Measurements from ENCODE around the gene UCN. TPM values are rescaled to one million over a fixed set of nuclear protein-coding genes. Genes with fewer than 3 reads are reported as not detected.
"Not testable (repeated sequence)": the region's sequence is repeated elsewhere in the genome, so short reads cannot be mapped to it uniquely, and the experiment has no call there.

The UCN gene
- total and polyA plus RNA-seq, 4 donors, result 0.34 to 2.0 (median 1.4) TPM

DNA sequence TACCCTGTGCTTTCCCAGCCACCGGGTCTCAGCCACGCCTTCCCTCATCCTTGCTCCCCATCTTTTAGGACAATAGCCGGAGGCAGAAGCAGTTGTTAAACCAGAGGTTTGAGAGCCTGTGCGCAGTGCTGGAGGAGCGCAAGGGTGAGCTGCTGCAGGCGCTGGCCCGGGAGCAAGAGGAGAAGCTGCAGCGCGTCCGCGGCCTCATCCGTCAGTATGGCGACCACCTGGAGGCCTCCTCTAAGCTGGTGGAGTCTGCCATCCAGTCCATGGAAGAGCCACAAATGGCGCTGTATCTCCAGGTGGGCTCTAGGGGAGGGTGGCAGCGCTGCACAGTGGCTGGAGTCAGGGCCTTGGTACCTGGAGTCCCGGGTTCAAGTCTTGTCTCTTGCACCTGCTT, 2.7 kb downstream of the UCN start:
- H3K9ac ChIP-seq (ENCODE audit: insufficient read depth in 1 of 2, low read length in 2 of 2), result no peak overlapping the region
- H3K4me3 ChIP-seq, result no peak overlapping the region
- peaks cover 0 to 11% (median 0%) of the 10 kb centered on the region in 4 donors for H3K9me3 ChIP-seq (ENCODE audit: control insufficient read depth in 4 of 4, insufficient read depth in 3 of 4, low read length in 3 of 4)
- ATAC-seq (ENCODE audit: insufficient read depth, low FRiP score) (no peak), DNase-seq (no peak)
- no peak overlapping the region for H3K27ac ChIP-seq (ENCODE audit: low read depth in 1 of 2, low read length in 1 of 2)
- H3K27me3 ChIP-seq (ENCODE audit: control insufficient read depth in 3 of 3, insufficient read depth in 3 of 3, low read length in 2 of 3), result peaks cover 0 to 44% (median 34%) of the 10 kb centered on the region in 3 donors
- 90 to 93% methylated on average over 16 of the region's 16 CpGs for whole genome bisulfite sequencing, 2 donors
- TF ChIP-seq, protein P1, sequence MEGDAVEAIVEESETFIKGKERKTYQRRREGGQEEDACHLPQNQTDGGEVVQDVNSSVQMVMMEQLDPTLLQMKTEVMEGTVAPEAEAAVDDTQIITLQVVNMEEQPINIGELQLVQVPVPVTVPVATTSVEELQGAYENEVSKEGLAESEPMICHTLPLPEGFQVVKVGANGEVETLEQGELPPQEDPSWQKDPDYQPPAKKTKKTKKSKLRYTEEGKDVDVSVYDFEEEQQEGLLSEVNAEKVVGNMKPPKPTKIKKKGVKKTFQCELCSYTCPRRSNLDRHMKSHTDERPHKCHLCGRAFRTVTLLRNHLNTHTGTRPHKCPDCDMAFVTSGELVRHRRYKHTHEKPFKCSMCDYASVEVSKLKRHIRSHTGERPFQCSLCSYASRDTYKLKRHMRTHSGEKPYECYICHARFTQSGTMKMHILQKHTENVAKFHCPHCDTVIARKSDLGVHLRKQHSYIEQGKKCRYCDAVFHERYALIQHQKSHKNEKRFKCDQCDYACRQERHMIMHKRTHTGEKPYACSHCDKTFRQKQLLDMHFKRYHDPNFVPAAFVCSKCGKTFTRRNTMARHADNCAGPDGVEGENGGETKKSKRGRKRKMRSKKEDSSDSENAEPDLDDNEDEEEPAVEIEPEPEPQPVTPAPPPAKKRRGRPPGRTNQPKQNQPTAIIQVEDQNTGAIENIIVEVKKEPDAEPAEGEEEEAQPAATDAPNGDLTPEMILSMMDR (IDR thresholded peaks at IDR 0.05; ENCODE audit: control extremely low read depth, extremely low read depth), result no peak
- peaks cover 0 to 20% (median 0%) of the 10 kb centered on the region in 5 donors for H3K4me1 ChIP-seq (ENCODE audit: control insufficient read depth in 5 of 5, insufficient read depth in 5 of 5, low read length in 5 of 5)
- H3K36me3 ChIP-seq (ENCODE audit: control insufficient read depth in 4 of 4, insufficient read depth in 4 of 4, low read length in 4 of 4), result peaks cover 0 to 10% (median 2%) of the 10 kb centered on the region in 4 donors

DNA sequence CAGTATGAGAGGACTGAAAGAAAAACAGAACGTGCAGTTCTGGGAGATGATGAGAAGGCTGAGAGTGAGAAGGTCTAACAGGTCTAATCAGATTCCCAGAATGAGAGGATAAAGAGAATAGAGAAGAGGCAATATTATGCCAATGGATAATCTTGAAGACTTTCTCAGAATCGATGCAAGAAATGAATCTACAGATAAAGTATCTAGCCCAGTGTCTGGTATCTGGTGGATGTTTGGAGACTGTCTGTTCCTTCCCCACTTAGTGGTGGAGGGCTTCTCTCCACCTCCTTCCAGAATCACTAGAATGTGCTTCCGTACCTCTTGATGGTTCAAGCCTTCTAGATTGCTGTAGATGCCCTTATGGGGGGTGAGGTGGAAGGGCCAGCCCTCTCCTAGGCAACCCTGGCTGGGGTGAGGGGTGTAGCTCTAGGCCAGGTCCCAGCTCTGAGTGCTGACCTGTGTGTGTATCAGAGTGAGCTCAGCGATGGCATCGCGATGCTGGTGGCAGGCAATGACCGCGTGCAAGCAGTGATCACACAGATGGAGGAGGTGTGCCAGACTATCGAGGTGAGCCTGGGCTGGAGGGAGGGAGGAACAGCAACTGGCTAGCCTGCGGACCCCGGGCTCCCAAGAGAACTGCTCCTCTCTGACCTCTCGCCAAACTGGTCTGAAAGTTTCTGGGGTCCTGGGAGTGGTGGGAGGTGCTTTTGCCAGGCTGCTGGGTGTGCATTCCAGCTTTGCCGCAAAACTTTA, 3.6 kb downstream of the UCN start:
- H3K27me3 ChIP-seq (ENCODE audit: control insufficient read depth in 3 of 3, insufficient read depth in 3 of 3, low read length in 2 of 3), result peaks cover 0 to 44% (median 34%) of the 10 kb centered on the region in 3 donors
- peaks cover 0 to 20% (median 0%) of the 10 kb centered on the region in 5 donors for H3K4me1 ChIP-seq (ENCODE audit: control insufficient read depth in 5 of 5, insufficient read depth in 5 of 5, low read length in 5 of 5)
- no peak overlapping the region for H3K9ac ChIP-seq (ENCODE audit: insufficient read depth in 1 of 2, low read length in 2 of 2)
- no peak for ATAC-seq (ENCODE audit: insufficient read depth, low FRiP score)
- no peak overlapping the region for H3K4me3 ChIP-seq
- H3K36me3 ChIP-seq (ENCODE audit: control insufficient read depth in 4 of 4, insufficient read depth in 4 of 4, low read length in 4 of 4), result peaks cover 0 to 7% (median 1%) of the 10 kb centered on the region in 4 donors
- no peak overlapping the region for H3K27ac ChIP-seq (ENCODE audit: low read depth in 1 of 2, low read length in 1 of 2)
- 89 to 91% methylated on average over 13 of the region's 13 CpGs for WGBS, 2 donors
- TF ChIP-seq, protein P1 (IDR thresholded peaks at IDR 0.05; ENCODE audit: control extremely low read depth, extremely low read depth), result no peak
- no peak for DNase-seq
- peaks cover 0 to 11% (median 0%) of the 10 kb centered on the region in 4 donors for H3K9me3 ChIP-seq (ENCODE audit: control insufficient read depth in 4 of 4, insufficient read depth in 3 of 4, low read length in 3 of 4)

DNA sequence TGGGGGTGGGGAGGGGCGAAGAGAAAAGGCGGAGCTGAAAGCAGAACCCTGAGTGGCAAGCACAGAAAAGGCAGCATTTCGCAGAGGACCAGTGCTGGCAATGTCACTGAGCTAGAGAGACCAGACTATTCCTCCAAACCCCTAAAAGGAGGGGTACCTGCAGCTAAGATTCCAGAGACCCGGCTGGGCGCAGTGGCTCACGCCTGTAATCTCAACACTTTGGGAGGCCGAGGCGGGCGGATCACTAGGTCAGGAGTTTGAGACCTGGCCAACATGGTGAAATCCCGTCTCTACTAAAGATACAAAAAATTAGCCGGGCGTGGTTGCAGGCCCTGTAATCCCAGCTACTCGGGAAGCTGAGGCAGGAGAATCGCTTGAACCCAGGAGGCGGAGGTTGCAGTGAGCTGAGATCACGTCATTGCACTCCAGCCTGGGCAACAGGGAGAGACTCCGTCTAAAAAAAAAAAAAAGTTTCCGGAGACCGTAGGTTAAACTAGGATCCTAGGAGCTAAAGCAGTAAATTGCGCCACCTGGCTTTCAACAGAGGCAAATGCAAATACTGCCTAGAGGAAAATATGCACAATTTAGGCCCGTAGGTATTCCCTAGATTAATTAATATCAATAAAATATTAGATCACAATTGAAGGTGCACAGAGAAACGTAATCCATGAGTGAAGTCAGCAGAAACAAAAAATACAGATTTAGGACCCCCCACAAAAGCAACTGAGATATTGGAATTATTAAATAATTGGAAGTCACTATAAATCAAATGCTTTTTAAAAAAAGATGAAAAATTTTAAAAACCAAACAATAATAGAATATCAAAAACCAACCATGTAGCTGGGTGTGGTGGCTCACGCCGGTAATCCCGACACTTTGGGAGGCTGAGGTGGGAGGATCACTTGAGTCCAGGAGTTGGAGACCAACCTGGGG, 4.9 kb downstream of the UCN start:
- Histone ChIP-seq H3K9me3 (ENCODE audit: control insufficient read depth in 4 of 4, insufficient read depth in 3 of 4, low read length in 3 of 4) (peaks cover 0 to 7% (median 0%) of the 10 kb centered on the region in 4 donors), H3K9ac (ENCODE audit: insufficient read depth in 1 of 2, low read length in 2 of 2) (no peak overlapping the region), H3K36me3 (ENCODE audit: control insufficient read depth in 4 of 4, insufficient read depth in 4 of 4, low read length in 4 of 4) (peaks cover 0 to 1% (median 0%) of the 10 kb centered on the region in 4 donors), H3K27me3 (ENCODE audit: control insufficient read depth in 3 of 3, insufficient read depth in 3 of 3, low read length in 2 of 3) (peaks cover 0 to 36% (median 30%) of the 10 kb centered on the region in 3 donors), H3K27ac (ENCODE audit: low read depth in 1 of 2, low read length in 1 of 2) (no peak overlapping the region), H3K4me1 (ENCODE audit: control insufficient read depth in 5 of 5, insufficient read depth in 5 of 5, low read length in 5 of 5) (peaks cover 0 to 20% (median 0%) of the 10 kb centered on the region in 5 donors), H3K4me3 (no peak overlapping the region)
- DNase-seq (peak; percentile 45 to 73 (median 55)), ATAC-seq (ENCODE audit: insufficient read depth, low FRiP score) (peak; percentile 72)
- TF ChIP-seq, protein P1 (IDR thresholded peaks at IDR 0.05; ENCODE audit: control extremely low read depth, extremely low read depth), result peak; percentile 88
- WGBS, 2 donors, result 20 to 27% methylated on average over 25 of the region's 25 CpGs

DNA sequence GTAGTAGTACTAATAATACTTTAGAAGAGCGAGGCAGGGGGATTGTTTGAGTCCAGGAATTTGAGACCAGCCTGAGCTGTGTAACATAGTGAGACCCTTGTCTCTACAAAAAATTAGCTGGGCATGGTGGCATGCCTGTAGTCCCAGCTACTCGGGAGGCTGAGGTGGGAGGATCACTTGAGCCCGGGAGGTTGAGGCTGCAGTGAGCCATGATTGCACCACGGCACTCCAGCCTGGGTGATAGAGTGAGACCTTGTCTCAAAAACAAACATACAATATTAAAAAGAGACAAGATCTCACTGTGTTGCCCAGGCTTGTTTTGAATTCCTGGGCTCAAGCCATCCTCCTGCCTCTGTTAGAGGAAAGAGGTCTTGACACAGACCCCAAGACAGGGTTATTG, 7.6 kb downstream of the UCN start:
- not testable (repeated sequence) for H3K4me1 ChIP-seq (ENCODE audit: control insufficient read depth in 5 of 5, insufficient read depth in 5 of 5, low read length in 5 of 5); H3K9ac ChIP-seq (ENCODE audit: insufficient read depth in 1 of 2, low read length in 2 of 2); H3K36me3 ChIP-seq (ENCODE audit: control insufficient read depth in 4 of 4, insufficient read depth in 4 of 4, low read length in 4 of 4); H3K4me3 ChIP-seq; DNase-seq; H3K9me3 ChIP-seq (ENCODE audit: control insufficient read depth in 4 of 4, insufficient read depth in 3 of 4, low read length in 3 of 4); H3K27ac ChIP-seq (ENCODE audit: low read depth in 1 of 2, low read length in 1 of 2); ATAC-seq (ENCODE audit: insufficient read depth, low FRiP score)
- peaks cover 0 to 13% (median 9%) of the 10 kb centered on the region in 3 donors for H3K27me3 ChIP-seq (ENCODE audit: control insufficient read depth in 3 of 3, insufficient read depth in 3 of 3, low read length in 2 of 3)
- 93% methylated on average over 4 of the region's 4 CpGs for WGBS, 2 donors

Measured in lung (tissue), 12 donors.